Measurements from ENCODE around the gene ASB8. TPM values are rescaled to one million over a fixed set of nuclear protein-coding genes. Genes with fewer than 3 reads are reported as not detected.
A peak's percentile ranks its signal among the peaks of the same experiment; 100 is the strongest.
"Not testable (repeated sequence)": the region's sequence is repeated elsewhere in the genome, so short reads cannot be mapped to it uniquely, and the experiment has no call there.

Gene ASB8
- total RNA-seq, 8 experiments from 2014 or later: 17.0 to 30.4 (median 27.8) TPM

- Histone ChIP-seq H3K27ac (no peak overlapping the region), H3K4me3 (no peak overlapping the region), H3K4me1 (replicated peaks in 1 of 2) (peaks cover 0 to 4% of the 10 kb centered on the region in 2 donors)
- in situ Hi-C loops (cut with MboI; ENCODE audit: low pct_unique_long_range_greater_than_20kb in 2 of 9, low sequenced_read_pairs in 9 of 9, unreplicated experiment in 9 of 9): loop anchor here in 1 of 9 experiments (10.0 kb wide), 1 partner anchor 75 kb away; no protein-coding TSS in a partner anchor
- no peak for ATAC-seq (replicated peaks in 6 of 8)
- WGBS, 10 experiments: 88 to 100% (median 100%) methylated on average over 1 to 5 of the region's 5 CpGs; no CpG with 5 or more reads in 3 of the 10 experiments
Measured at GRCh38 chr12:48160046-48160445, 2.7 kb upstream of the ASB8 start.

GRCh38 chr12:48157889-48158370 is 615 bp upstream of the ASB8 start:
- WGBS, 10 experiments: 67 to 100% (median 100%) methylated on average over 1 to 2 of the region's 3 CpGs; no CpG with 5 or more reads in 5 of the 10 experiments
- Histone ChIP-seq H3K4me3 (peak overlapping the region; percentile 23 to 88 (median 68)), H3K4me1 (replicated peaks in 1 of 2) (peaks cover 0 to 4% of the 10 kb centered on the region in 2 donors), H3K27ac (peak overlapping the region; percentile 55 to 76)
- in situ Hi-C loops (cut with MboI; ENCODE audit: low pct_unique_long_range_greater_than_20kb in 2 of 9, low sequenced_read_pairs in 9 of 9, unreplicated experiment in 9 of 9): no loop called here
- peak in 1 of 8 experiments; percentile 17 for ATAC-seq (replicated peaks in 6 of 8)

GRCh38 chr12:48156652-48157017 is 680 bp downstream of the ASB8 start:
- WGBS, 10 experiments: 0 to 41% (median 17%) methylated on average over 1 to 6 of the region's 8 CpGs; no CpG with 5 or more reads in 2 of the 10 experiments
- peaks cover 0 to 4% of the 10 kb centered on the region in 2 donors for H3K4me1 ChIP-seq (replicated peaks in 1 of 2)
- peak overlapping the region; percentile 80 to 89 for H3K27ac ChIP-seq
- in situ Hi-C loops (cut with MboI; ENCODE audit: low pct_unique_long_range_greater_than_20kb in 2 of 9, low sequenced_read_pairs in 9 of 9, unreplicated experiment in 9 of 9): no loop called here
- ATAC-seq (replicated peaks in 6 of 8): peak in 2 of 8 experiments; percentile 2
- peak overlapping the region; percentile 58 to 88 (median 68) for H3K4me3 ChIP-seq

GRCh38 chr12:48155786-48156185 is 1.5 kb downstream of the ASB8 start:
- H3K27ac ChIP-seq; H3K4me1 ChIP-seq (replicated peaks in 1 of 2); ATAC-seq (replicated peaks in 6 of 8); in situ Hi-C loops (cut with MboI; ENCODE audit: low pct_unique_long_range_greater_than_20kb in 2 of 9, low sequenced_read_pairs in 9 of 9, unreplicated experiment in 9 of 9); H3K4me3 ChIP-seq: not testable (repeated sequence)
- WGBS, 10 experiments: 67 to 100% (median 100%) methylated on average over 1 to 3 of the region's 5 CpGs; no CpG with 5 or more reads in 5 of the 10 experiments

- Histone ChIP-seq H3K27ac (no peak overlapping the region), H3K4me3 (no peak overlapping the region), H3K4me1 (replicated peaks in 1 of 2) (peaks cover 0 to 3% of the 10 kb centered on the region in 2 donors)
- in situ Hi-C loops (cut with MboI; ENCODE audit: low pct_unique_long_range_greater_than_20kb in 2 of 9, low sequenced_read_pairs in 9 of 9, unreplicated experiment in 9 of 9): no loop called here
- no peak for ATAC-seq (replicated peaks in 6 of 8)
- WGBS, 10 experiments: 40 to 100% (median 86%) methylated on average over 1 to 2 of the region's 2 CpGs; no CpG with 5 or more reads in 3 of the 10 experiments
Measured at GRCh38 chr12:48151103-48151771, 6.1 kb downstream of the ASB8 start.

DNA sequence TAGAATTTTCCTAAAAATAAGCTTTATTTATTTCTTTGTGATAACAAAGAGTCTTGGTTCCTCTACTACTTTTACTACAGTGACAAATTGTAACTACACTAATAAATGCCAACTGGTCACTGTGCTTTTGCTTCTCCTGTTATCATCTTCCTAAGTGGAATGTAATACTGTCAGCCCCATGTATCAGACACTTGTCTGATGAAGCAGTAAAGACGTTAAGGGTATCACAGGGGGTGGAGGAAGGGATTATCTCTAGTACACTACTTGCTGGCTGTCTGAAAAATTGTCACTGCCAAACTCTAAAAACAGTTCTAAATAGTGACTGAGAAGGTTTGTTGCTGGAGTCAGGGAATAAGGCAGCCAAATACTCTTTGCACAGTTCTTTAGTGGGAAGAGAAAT is 11.3 kb downstream of the ASB8 start:
- in situ Hi-C loops (cut with MboI; ENCODE audit: low pct_unique_long_range_greater_than_20kb in 2 of 9, low sequenced_read_pairs in 9 of 9, unreplicated experiment in 9 of 9): no loop called here
- ATAC-seq (replicated peaks in 6 of 8): no peak
- Histone ChIP-seq H3K27ac (no peak overlapping the region), H3K4me1 (replicated peaks in 1 of 2) (peaks cover 0 to 5% of the 10 kb centered on the region in 2 donors), H3K4me3 (no peak overlapping the region)
- WGBS, 10 experiments: 0 to 80% (median 63%) methylated on average over 1 of the region's 1 CpG; no CpG with 5 or more reads in 3 of the 10 experiments

- Histone ChIP-seq H3K27ac (no peak overlapping the region), H3K4me3 (no peak overlapping the region), H3K4me1 (replicated peaks in 1 of 2) (peaks cover 0 to 5% of the 10 kb centered on the region in 2 donors)
- in situ Hi-C loops (cut with MboI; ENCODE audit: low pct_unique_long_range_greater_than_20kb in 2 of 9, low sequenced_read_pairs in 9 of 9, unreplicated experiment in 9 of 9): no loop called here
- ATAC-seq (replicated peaks in 6 of 8): no peak
- 66 to 100% (median 86%) methylated on average over 1 to 2 of the region's 2 CpGs; no CpG with 5 or more reads in 4 of the 10 experiments for WGBS, 10 experiments
Measured at GRCh38 chr12:48143898-48144297, 13.4 kb downstream of the ASB8 start.

GRCh38 chr12:48142818-48143674 is 14.3 kb downstream of the ASB8 start:
- 40 to 100% (median 69%) methylated on average over 1 to 6 of the region's 7 CpGs; no CpG with 5 or more reads in 1 of the 10 experiments for WGBS, 10 experiments
- Histone ChIP-seq H3K4me3 (no peak overlapping the region), H3K27ac (no peak overlapping the region), H3K4me1 (replicated peaks in 1 of 2) (peaks cover 0 to 5% of the 10 kb centered on the region in 2 donors)
- in situ Hi-C loops (cut with MboI; ENCODE audit: low pct_unique_long_range_greater_than_20kb in 2 of 9, low sequenced_read_pairs in 9 of 9, unreplicated experiment in 9 of 9): no loop called here
- ATAC-seq (replicated peaks in 6 of 8): peak in 6 of 8 experiments; percentile 39 to 87 (median 68)

GRCh38 chr12:48135027-48135426 is 22.3 kb downstream of the ASB8 start:
- WGBS, 10 experiments: 88 to 100% (median 96%) methylated on average over 1 to 4 of the region's 5 CpGs; no CpG with 5 or more reads in 3 of the 10 experiments
- in situ Hi-C loops (cut with MboI; ENCODE audit: low pct_unique_long_range_greater_than_20kb in 2 of 9, low sequenced_read_pairs in 9 of 9, unreplicated experiment in 9 of 9): no loop called here
- no peak overlapping the region for H3K27ac ChIP-seq
- no peaks in the 10 kb centered on the region for H3K4me1 ChIP-seq (replicated peaks in 1 of 2)
- no peak for ATAC-seq (replicated peaks in 6 of 8)
- H3K4me3 ChIP-seq: no peak overlapping the region

- 85 to 100% (median 99%) methylated on average over 1 to 11 of the region's 14 CpGs; no CpG with 5 or more reads in 3 of the 10 experiments for WGBS, 10 experiments
- ATAC-seq (replicated peaks in 6 of 8): no peak
- no peak overlapping the region for H3K4me3 ChIP-seq
Measured at GRCh38 chr12:48132826-48133225, 24.5 kb downstream of the ASB8 start.

DNA sequence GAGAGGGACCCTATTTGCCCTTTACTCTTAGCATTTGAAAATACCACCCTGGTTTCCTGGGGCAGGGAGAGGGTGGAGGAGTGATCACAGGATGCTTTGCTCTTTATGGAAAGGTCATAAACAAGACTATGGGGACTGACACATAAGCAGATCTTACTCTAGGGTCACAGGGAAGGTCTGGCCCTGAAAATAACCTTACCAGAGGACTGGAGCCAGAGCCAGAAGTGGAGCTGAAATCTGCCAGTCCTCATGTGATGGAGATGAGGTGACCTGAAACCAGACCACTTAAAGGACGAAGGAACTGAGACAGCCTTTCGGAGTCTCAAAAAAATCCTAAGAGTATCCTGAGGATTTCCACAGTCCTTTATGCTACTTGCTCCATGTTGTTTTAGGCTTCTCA is 25.8 kb downstream of the ASB8 start:
- in situ Hi-C loops (cut with MboI; ENCODE audit: low pct_unique_long_range_greater_than_20kb in 2 of 9, low sequenced_read_pairs in 9 of 9, unreplicated experiment in 9 of 9): no loop called here
- ATAC-seq (replicated peaks in 6 of 8): no peak
- Histone ChIP-seq H3K4me1 (replicated peaks in 1 of 2) (no peaks in the 10 kb centered on the region), H3K27ac (no peak overlapping the region), H3K4me3 (no peak overlapping the region)
- WGBS, 10 experiments: 84 to 100% (median 93%) methylated on average over 2 of the region's 2 CpGs; no CpG with 5 or more reads in 6 of the 10 experiments

More at GRCh38 chr12:48132826-48133225, 24.5 kb downstream of the ASB8 start:
- Histone ChIP-seq H3K4me1 (replicated peaks in 1 of 2) (no peaks in the 10 kb centered on the region), H3K27ac (no peak overlapping the region)
- in situ Hi-C loops (cut with MboI; ENCODE audit: low pct_unique_long_range_greater_than_20kb in 2 of 9, low sequenced_read_pairs in 9 of 9, unreplicated experiment in 9 of 9): no loop called here

GRCh38 chr12:48129376-48129775 is 27.9 kb downstream of the ASB8 start:
- Histone ChIP-seq H3K4me1 (replicated peaks in 1 of 2) (no peaks in the 10 kb centered on the region), H3K4me3 (no peak overlapping the region), H3K27ac (no peak overlapping the region)
- 33 to 100% (median 88%) methylated on average over 1 of the region's 1 CpG; no CpG with 5 or more reads in 7 of the 10 experiments for WGBS, 10 experiments
- ATAC-seq (replicated peaks in 6 of 8): no peak
- in situ Hi-C loops (cut with MboI; ENCODE audit: low pct_unique_long_range_greater_than_20kb in 2 of 9, low sequenced_read_pairs in 9 of 9, unreplicated experiment in 9 of 9): no loop called here

DNA sequence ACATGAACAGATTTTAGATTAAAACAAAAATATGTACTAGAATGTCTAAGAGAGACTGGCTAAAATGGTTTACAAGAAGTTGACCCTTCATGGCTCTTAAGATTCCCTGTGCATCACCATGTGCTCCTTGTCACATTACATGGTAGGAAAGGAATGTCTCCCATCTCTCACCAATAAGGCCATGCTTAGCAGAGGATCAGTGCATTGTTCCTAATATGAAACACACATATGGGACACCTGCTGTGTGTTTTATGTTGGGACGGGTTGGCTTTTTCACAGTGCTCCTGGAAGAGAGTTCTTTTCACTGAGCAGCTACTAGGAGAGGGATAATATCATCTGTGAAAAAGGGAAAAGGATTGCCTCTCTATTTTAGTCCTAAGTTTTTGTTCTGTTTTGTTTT is 28.5 kb downstream of the ASB8 start:
- Histone ChIP-seq H3K27ac (no peak overlapping the region), H3K4me3 (no peak overlapping the region), H3K4me1 (replicated peaks in 1 of 2) (no peaks in the 10 kb centered on the region)
- WGBS, 10 experiments: 83 to 100% (median 100%) methylated on average over 1 of the region's 1 CpG; no CpG with 5 or more reads in 3 of the 10 experiments
- in situ Hi-C loops (cut with MboI; ENCODE audit: low pct_unique_long_range_greater_than_20kb in 2 of 9, low sequenced_read_pairs in 9 of 9, unreplicated experiment in 9 of 9): no loop called here
- ATAC-seq (replicated peaks in 6 of 8): no peak

Data from motor neuron (in vitro differentiated cells).